ENCODE data around the gene LMBRD2.
A peak's percentile ranks its signal among the peaks of the same experiment; 100 is the strongest.

Gene LMBRD2

DNA sequence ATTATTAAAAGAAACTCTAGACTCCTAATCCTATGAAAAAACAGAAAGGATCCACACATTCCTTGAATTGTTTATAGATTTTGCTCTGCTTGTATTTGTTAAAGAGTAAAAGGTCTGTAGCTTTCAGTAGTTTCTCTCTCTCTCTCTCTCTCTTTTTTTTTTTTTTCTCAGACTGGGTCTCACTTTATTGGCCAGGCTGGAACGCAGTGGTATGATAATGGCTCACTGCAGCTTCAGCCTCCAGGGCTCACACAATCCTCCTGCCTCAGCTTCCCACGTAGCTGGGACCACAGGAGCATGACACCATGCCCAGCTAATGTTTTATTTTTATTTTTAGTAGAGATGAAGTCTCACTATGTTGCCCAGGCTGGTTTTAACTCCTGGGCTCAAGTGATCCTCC, 94.3 kb downstream of the LMBRD2 start:
- Histone ChIP-seq H3K4me3 (no peak overlapping the region), H3K27me3 (no peaks in the 10 kb centered on the region), H4K20me1 (no peaks in the 10 kb centered on the region), H3K4me2 (peak overlapping the region; percentile 89), H3K36me3 (peaks cover 18% of the 10 kb centered on the region; the same call in 1 of the 2 replicates), H3K9ac (peak overlapping the region; percentile 53), H3K9me3 (0 out of 2 replicates have a peak, but pooled peaks cover under 1% of the 10 kb centered on the region), H3K4me1 (peaks cover 87% of the 10 kb centered on the region), H3K27ac (peak overlapping the region; percentile 87)
- TF ChIP-seq Cebpa-rat (IDR thresholded peaks at IDR 0.05) = no peak

DNA sequence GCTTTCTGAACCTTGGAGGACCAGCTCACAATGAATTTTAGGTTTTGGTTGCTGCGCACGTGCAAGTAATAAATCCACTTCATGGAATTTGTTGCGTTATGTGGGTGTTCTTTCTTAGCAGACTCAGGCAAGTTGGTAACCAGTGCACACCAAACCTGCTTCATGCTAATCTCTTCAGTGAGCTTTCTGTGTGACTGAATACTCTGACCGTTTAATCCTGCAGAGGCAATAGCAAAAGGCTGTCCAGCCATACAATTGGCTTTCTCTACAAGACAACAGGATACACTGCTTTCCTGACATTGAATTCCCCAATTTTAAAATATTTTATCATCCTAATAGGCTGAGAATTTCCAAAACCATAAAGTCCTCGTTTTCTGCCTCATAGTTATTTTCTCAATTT, 95.3 kb downstream of the LMBRD2 start:
- Histone ChIP-seq H3K27ac (peak overlapping the region; percentile 87), H3K9me3 (peaks cover 3% of the 10 kb centered on the region; the same call in 1 of the 2 replicates), H3K36me3 (peaks cover 27% of the 10 kb centered on the region), H3K4me2 (peak overlapping the region; percentile 89), H3K4me1 (peaks cover 96% of the 10 kb centered on the region), H4K20me1 (no peaks in the 10 kb centered on the region), H3K27me3 (no peaks in the 10 kb centered on the region), H3K9ac (peak overlapping the region; percentile 40), H3K4me3 (no peak overlapping the region)
- TF ChIP-seq Cebpa-rat (IDR thresholded peaks at IDR 0.05) = no peak

DNA sequence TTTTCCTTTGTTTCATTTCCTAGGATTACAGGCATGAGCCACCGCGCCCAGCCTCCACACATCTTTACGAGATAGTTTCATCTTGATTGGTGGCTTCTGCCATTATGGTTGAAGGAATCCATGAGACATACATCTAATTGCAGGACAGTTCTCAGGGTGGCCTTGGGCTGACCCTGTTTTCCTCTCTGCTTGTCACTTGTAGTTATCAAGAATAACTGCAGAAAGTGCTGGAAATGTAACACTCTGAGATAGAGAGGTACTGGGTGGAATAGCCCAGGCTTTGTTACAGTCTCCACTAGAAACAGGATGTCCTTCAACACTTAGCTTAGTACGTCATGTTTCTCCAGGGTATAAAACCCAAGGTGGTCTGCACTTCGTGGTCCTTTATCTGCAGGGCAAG, 95.7 kb downstream of the LMBRD2 start:
- peaks cover 97% of the 10 kb centered on the region for H3K4me1 ChIP-seq

DNA sequence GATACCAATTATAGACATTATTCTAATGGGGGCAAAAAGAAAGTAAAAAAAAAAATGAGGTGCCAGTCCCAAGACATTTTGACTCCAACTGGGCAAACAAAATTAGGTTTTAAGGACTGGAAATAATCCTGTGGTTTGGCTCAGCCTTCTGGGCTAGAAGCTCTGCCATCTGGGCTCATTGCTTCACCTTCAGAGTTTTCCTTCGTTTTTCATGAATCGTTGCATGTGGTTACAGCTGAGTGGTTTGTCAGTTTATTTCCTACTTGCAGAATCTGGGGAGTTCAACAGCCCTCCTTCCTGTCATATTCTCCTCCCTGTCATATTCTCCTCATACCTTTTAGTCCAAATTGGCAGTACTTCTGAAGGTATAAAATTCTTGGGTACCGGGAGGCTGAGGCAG, 97.0 kb downstream of the LMBRD2 start:
- Histone ChIP-seq H3K4me2 (peak overlapping the region; percentile 89), H3K27me3 (no peaks in the 10 kb centered on the region), H3K4me3 (peak overlapping the region; percentile 27), H3K36me3 (peaks cover 45% of the 10 kb centered on the region), H4K20me1 (no peaks in the 10 kb centered on the region), H3K4me1 (peaks cover 84% of the 10 kb centered on the region), H3K9ac (peak overlapping the region; percentile 63), H3K27ac (peak overlapping the region; percentile 87), H3K9me3 (peaks cover 16% of the 10 kb centered on the region; the same call in 1 of the 2 replicates)
- peak; percentile 96 for TF ChIP-seq Cebpa-rat (IDR thresholded peaks at IDR 0.05)

More for the DNA sequence above, 95.7 kb downstream of the LMBRD2 start:
- TF ChIP-seq Cebpa-rat (IDR thresholded peaks at IDR 0.05) = no peak
- peak overlapping the region; percentile 40 for H3K9ac ChIP-seq
- H3K27me3 ChIP-seq = no peaks in the 10 kb centered on the region
- H3K4me3 ChIP-seq = no peak overlapping the region
- peak overlapping the region; percentile 87 for H3K27ac ChIP-seq
- H4K20me1 ChIP-seq = no peaks in the 10 kb centered on the region
- H3K36me3 ChIP-seq = peaks cover 31% of the 10 kb centered on the region
- H3K9me3 ChIP-seq = peaks cover 7% of the 10 kb centered on the region; the same call in 1 of the 2 replicates
- peak overlapping the region; percentile 89 for H3K4me2 ChIP-seq

DNA sequence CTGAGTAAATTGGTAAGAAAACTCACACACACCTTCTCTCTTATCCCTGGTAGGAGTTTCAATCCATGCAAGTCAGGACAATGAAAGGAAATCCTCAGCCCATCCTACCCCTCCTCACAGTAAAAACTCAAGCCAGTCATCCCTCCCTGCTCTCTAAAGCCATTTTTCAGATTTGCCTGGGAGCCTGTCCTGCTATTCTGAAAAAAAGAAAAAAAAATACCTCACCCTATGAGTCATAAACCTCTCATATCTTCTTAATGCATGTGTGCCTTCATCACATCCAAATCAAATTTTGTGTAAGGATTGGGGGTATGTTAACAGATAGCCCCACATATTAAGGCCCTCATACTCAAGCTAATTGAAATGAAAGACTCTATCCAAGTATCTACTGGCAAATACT, 99.1 kb downstream of the LMBRD2 start:
- Histone ChIP-seq H3K4me3 (no peak overlapping the region), H3K27me3 (no peaks in the 10 kb centered on the region), H4K20me1 (no peaks in the 10 kb centered on the region), H3K27ac (peak overlapping the region; percentile 87), H3K9me3 (peaks cover 35% of the 10 kb centered on the region), H3K36me3 (peaks cover 66% of the 10 kb centered on the region), H3K4me1 (peaks cover 63% of the 10 kb centered on the region), H3K4me2 (peak overlapping the region; percentile 89), H3K9ac (no peak overlapping the region)
- no peak for TF ChIP-seq Cebpa-rat (IDR thresholded peaks at IDR 0.05)

DNA sequence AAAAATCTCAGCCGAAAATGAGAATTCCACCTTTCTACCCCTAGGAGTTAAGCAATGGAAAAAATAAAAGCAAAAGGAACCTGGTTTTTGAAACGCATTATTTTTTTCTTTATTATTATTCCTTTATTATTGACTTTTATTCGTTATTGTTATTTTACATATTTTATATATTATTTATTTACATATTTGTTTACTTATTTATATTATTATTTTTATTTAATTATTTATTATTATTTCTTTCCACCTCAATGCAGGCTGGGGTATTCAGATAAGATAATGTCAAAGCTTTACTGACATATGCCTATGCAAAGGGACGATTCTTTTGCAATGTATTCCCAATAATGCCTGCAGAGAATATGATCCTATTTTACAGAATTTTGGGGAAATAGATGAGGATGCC, 101.7 kb downstream of the LMBRD2 start:
- peaks cover 92% of the 10 kb centered on the region for H3K36me3 ChIP-seq
- H3K27ac ChIP-seq = no peak overlapping the region
- H3K9me3 ChIP-seq = peaks cover 61% of the 10 kb centered on the region
- H3K27me3 ChIP-seq = no peaks in the 10 kb centered on the region
- H3K4me3 ChIP-seq = no peak overlapping the region
- TF ChIP-seq Cebpa-rat (IDR thresholded peaks at IDR 0.05) = no peak
- H3K4me2 ChIP-seq = no peak overlapping the region
- H4K20me1 ChIP-seq = no peaks in the 10 kb centered on the region
- no peak overlapping the region for H3K9ac ChIP-seq
- peaks cover 37% of the 10 kb centered on the region for H3K4me1 ChIP-seq

All from BLaER1 (cell line).